ENCODE results near the gene DENND5A.

- TF ChIP-seq CTCF (IDR thresholded peaks at IDR 0.05) (no peak), POLR2A (IDR thresholded peaks at IDR 0.05) (no peak)
Measured at GRCh38 chr11:9142732-9143131, 122.4 kb downstream of the DENND5A start.

All from esophagus squamous epithelium (tissue), 4 donors.